Upper lobe of left lung (tissue), 4 donors: ENCODE results near the gene GATAD2B.

ENCODE experiments used
- POLR2AphosphoS5 ChIP-seq, 2 donors: sonication (generic); formaldehyde crosslinking; IDR thresholded peaks; one replicate each; pipeline ENCODE4 v1.5.1; 2017; ENCODE audit warnings: antibody characterized with exemption in 2 of 2
- TF ChIP-seq, protein P1 (sequence below), 6 experiments: fragments of 450-650 bp in 4 of 6; fragments of 200-600 bp in 2 of 6; sonication (generic) in 2 of 6; IDR thresholded peaks; one replicate each; pipeline ENCODE4 v1.5.1; 2016 to 2019; ENCODE audit warnings: antibody characterized with exemption in 6 of 6

DNA sequence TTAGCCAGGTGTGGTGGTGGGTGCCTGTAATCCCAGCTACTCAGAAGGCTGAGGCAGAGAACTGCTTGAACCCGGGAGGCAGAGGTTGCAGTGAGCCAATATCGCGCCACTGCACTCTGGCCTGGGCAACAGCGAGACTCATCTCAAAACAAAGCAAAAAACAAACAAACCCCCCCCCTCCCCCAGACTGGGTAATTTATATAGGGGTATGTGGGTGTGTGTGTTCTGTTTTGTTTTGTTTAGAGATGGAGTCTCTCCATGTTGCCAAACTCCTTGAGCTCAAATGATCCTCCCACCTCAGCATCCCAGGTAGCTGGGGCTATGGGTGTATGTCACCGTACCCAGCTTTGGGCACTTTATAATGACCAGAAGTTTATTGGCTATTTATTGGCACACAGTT lies 74.0 kb downstream of the GATAD2B start:
- TF ChIP-seq, protein P1, sequence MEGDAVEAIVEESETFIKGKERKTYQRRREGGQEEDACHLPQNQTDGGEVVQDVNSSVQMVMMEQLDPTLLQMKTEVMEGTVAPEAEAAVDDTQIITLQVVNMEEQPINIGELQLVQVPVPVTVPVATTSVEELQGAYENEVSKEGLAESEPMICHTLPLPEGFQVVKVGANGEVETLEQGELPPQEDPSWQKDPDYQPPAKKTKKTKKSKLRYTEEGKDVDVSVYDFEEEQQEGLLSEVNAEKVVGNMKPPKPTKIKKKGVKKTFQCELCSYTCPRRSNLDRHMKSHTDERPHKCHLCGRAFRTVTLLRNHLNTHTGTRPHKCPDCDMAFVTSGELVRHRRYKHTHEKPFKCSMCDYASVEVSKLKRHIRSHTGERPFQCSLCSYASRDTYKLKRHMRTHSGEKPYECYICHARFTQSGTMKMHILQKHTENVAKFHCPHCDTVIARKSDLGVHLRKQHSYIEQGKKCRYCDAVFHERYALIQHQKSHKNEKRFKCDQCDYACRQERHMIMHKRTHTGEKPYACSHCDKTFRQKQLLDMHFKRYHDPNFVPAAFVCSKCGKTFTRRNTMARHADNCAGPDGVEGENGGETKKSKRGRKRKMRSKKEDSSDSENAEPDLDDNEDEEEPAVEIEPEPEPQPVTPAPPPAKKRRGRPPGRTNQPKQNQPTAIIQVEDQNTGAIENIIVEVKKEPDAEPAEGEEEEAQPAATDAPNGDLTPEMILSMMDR (IDR thresholded peaks at IDR 0.05): no peak
- TF ChIP-seq POLR2AphosphoS5 (IDR thresholded peaks at IDR 0.05): no peak
